GM18907 (cell line): Measurements from ENCODE around the gene SLC27A5.
"Not testable (repeated sequence)": the region's sequence is repeated elsewhere in the genome, so short reads cannot be mapped to it uniquely, and the experiment has no call there.

Source experiments
- ATAC-seq: cut with Tn5 transposase; IDR thresholded peaks from one replicate; pipeline ENCODE4 v1.9.1; 2021; ENCODE audit warnings: mild to moderate bottlenecking, moderate library complexity; ENCODE audit not compliant: unreplicated experiment

Gene SLC27A5

GRCh38 chr19:58499021-58499927 lies 12.5 kb downstream of the SLC27A5 start:
- ATAC-seq: peak; percentile 90

- ATAC-seq: peak; percentile 12
Measured at GRCh38 chr19:58498316-58499020, 13.3 kb downstream of the SLC27A5 start.

- ATAC-seq: no peak
Measured at GRCh38 chr19:58497634-58498170, 14.1 kb downstream of the SLC27A5 start.

- no peak for ATAC-seq
Measured at GRCh38 chr19:58492265-58492664, 19.5 kb downstream of the SLC27A5 start.

- ATAC-seq: no peak
Measured at GRCh38 chr19:58491393-58491792, 20.4 kb downstream of the SLC27A5 start.

GRCh38 chr19:58484349-58484748 lies 27.4 kb downstream of the SLC27A5 start:
- not testable (repeated sequence) for ATAC-seq

- no peak for ATAC-seq
Measured at GRCh38 chr19:58483776-58484175, 28.0 kb downstream of the SLC27A5 start.

- no peak for ATAC-seq
Measured at GRCh38 chr19:58482372-58482771, 29.4 kb downstream of the SLC27A5 start.

- no peak for ATAC-seq
Measured at GRCh38 chr19:58480831-58481230, 31.0 kb downstream of the SLC27A5 start.

GRCh38 chr19:58480481-58480830 lies 31.3 kb downstream of the SLC27A5 start:
- ATAC-seq: no peak

- no peak for ATAC-seq
Measured at GRCh38 chr19:58479736-58480480, 31.9 kb downstream of the SLC27A5 start.

- ATAC-seq: no peak
Measured at GRCh38 chr19:58479303-58479702, 32.5 kb downstream of the SLC27A5 start.

- no peak for ATAC-seq
Measured at GRCh38 chr19:58477871-58478270, 33.9 kb downstream of the SLC27A5 start.

GRCh38 chr19:58477130-58477529 lies 34.7 kb downstream of the SLC27A5 start:
- no peak for ATAC-seq

GRCh38 chr19:58476498-58477015 lies 35.2 kb downstream of the SLC27A5 start:
- ATAC-seq: no peak

- peak; percentile 80 for ATAC-seq
Measured at GRCh38 chr19:58475714-58476497, 35.9 kb downstream of the SLC27A5 start, which contains the start of gene ZNF446. ZNF446 (plus strand) TSS chr19:58476352; CDS start chr19:58477219, 867 bp downstream.

- ATAC-seq: peak; percentile 2
Measured at GRCh38 chr19:58474997-58475713, 36.6 kb downstream of the SLC27A5 start.

GRCh38 chr19:58474291-58474996 lies 37.3 kb downstream of the SLC27A5 start:
- ATAC-seq: no peak

- ATAC-seq: no peak
Measured at GRCh38 chr19:58473775-58474174, 38.0 kb downstream of the SLC27A5 start.
